Keratinocyte (primary cell): ENCODE data around the gene MAP2K4. TPM values are rescaled to one million over a fixed set of nuclear protein-coding genes. Genes with fewer than 3 reads are reported as not detected.

Experiments
- DNase-seq: peaks from one replicate; pipeline ENCODE4 v3.0.0-alpha.2; 2011; ENCODE audit warnings: low read depth, missing footprints, low spot score
- FAIRE-seq: peaks from 2 replicates; lab custom pipeline; 2011; peaks lifted over from hg19 to GRCh38; lab: Jason Lieb, UNC
- H2AFZ ChIP-seq: 2 replicates; pipeline ENCODE4 v1.6.0; 2012; ENCODE audit warnings: low read length, control low read depth, inconsistent platforms; ENCODE audit not compliant: control insufficient read depth
- H3K27ac ChIP-seq: 2 replicates; pipeline ENCODE4 v1.5.1; 2011; ENCODE audit warnings: low read length; ENCODE audit not compliant: control insufficient read depth, insufficient read depth
- H3K27me3 ChIP-seq: 3 replicates; pipeline ENCODE4 v1.6.0; 2011; ENCODE audit warnings: low read length; ENCODE audit not compliant: control insufficient read depth, insufficient read depth; ENCODE audit errors: extremely low read depth
- H3K36me3 ChIP-seq, 2 experiments: 2 replicates in 1 of 2; 3 replicates in 1 of 2; pipeline ENCODE4 v1.5.1; 2011; ENCODE audit warnings: low read length in 2 of 2, mild to moderate bottlenecking in 1 of 2; ENCODE audit not compliant: control insufficient read depth in 2 of 2, insufficient read depth in 2 of 2; ENCODE audit errors: extremely low read depth in 1 of 2
- H3K4me1 ChIP-seq: 3 replicates; pipeline ENCODE4 v1.5.1; 2011; ENCODE audit warnings: low read length; ENCODE audit not compliant: control insufficient read depth, insufficient read depth; ENCODE audit errors: extremely low read depth
- H3K4me2 ChIP-seq: 3 replicates; pipeline ENCODE4 v1.6.0; 2011; ENCODE audit warnings: low read depth, low read length; ENCODE audit not compliant: control insufficient read depth, insufficient read depth; ENCODE audit errors: extremely low read depth
- H3K4me3 ChIP-seq, 3 experiments: fragments of 200-600 bp in 1 of 3; sonication (generic) in 1 of 3; 2 replicates in 2 of 3; 3 replicates in 1 of 3; pipeline ENCODE4 v1.5.1; 2011 to 2016; ENCODE audit warnings: low read length in 3 of 3, mild to moderate bottlenecking in 3 of 3, control low read depth in 2 of 3, inconsistent platforms in 1 of 3, low read depth in 1 of 3, mixed read lengths in 1 of 3, mixed run types in 1 of 3, moderate library complexity in 1 of 3; ENCODE audit not compliant: control insufficient read depth in 2 of 3, insufficient read depth in 2 of 3; ENCODE audit errors: extremely low read depth in 1 of 3
- H3K79me2 ChIP-seq: 2 replicates; pipeline ENCODE4 v1.6.0; 2012; ENCODE audit warnings: low read length; ENCODE audit not compliant: control insufficient read depth, insufficient read depth
- H3K9ac ChIP-seq: 3 replicates; pipeline ENCODE4 v1.6.0; 2011; ENCODE audit warnings: low read length; ENCODE audit not compliant: control insufficient read depth, insufficient read depth; ENCODE audit errors: extremely low read depth
- H3K9me1 ChIP-seq: 3 replicates; pipeline ENCODE4 v1.6.0; 2011; ENCODE audit warnings: low read length; ENCODE audit not compliant: control insufficient read depth, insufficient read depth; ENCODE audit errors: extremely low read depth
- H3K9me3 ChIP-seq: 2 replicates; pipeline ENCODE4 v1.5.1; 2012; ENCODE audit warnings: low read depth, low read length; ENCODE audit not compliant: control insufficient read depth
- H4K20me1 ChIP-seq: 3 replicates; pipeline ENCODE4 v1.6.0; 2011; ENCODE audit warnings: low read length; ENCODE audit not compliant: control insufficient read depth, insufficient read depth; ENCODE audit errors: extremely low read depth
- CTCF ChIP-seq, 3 experiments: IDR thresholded peaks in 1 of 3; conservative IDR thresholded peaks in 1 of 3; optimal IDR thresholded peaks in 1 of 3; 2 replicates in 2 of 3; 3 replicates in 1 of 3; pipeline versions ENCODE3 to v1.5.1; 2011; ENCODE audit warnings: low read length in 3 of 3, mild to moderate bottlenecking in 3 of 3, moderate library complexity in 2 of 3, control low read depth in 1 of 3, inconsistent platforms in 1 of 3; ENCODE audit not compliant: insufficient read depth in 2 of 3; ENCODE audit errors: extremely low read depth in 1 of 3
- EZH2 ChIP-seq: IDR thresholded peaks from one replicate; pipeline ENCODE4 v1.6.1; 2012; ENCODE audit warnings: inconsistent platforms, mild to moderate bottlenecking, low read length, moderate library complexity
- dilution Hi-C: fragments of 300-500 bp; cut with MboI; formaldehyde crosslinking; loops from one replicate; pipeline ENCODE4 v1.7.0; 2020; ENCODE audit warnings: low sequenced_read_pairs; ENCODE audit not compliant: extremely low pct_ligation_motif_present
- polyA plus RNA-seq, 5 experiments: library from polyadenylated mRNA; depleted of rRNA in 3 of 5; stranded (reverse) in 3 of 5; stranded (forward) in 1 of 5; unstranded in 1 of 5; fragments of >200 nt; gene quantifications; 1 replicate in 1 of 5; 2 replicates in 3 of 5; 3 replicates in 1 of 5; pipeline versions ENCODE4 v1.2.1 to v1.2.3, GENCODE V29; 2011 to 2012; ENCODE audit warnings: missing spikeins in 2 of 5, low read depth in 1 of 5, low replicate concordance in 1 of 5

The MAP2K4 gene
- polyA plus RNA-seq, 1 donor (not counting 4 experiments of a cell fraction or from before 2014, with no cell fraction given): 37.3 TPM

- dilution Hi-C loops: no loop called here
- Histone ChIP-seq H3K4me2 (peak overlapping the region; percentile 67), H3K27ac (no peak overlapping the region), H3K9me1 (peaks cover 2% of the 10 kb centered on the region), H3K27me3 (no peaks in the 10 kb centered on the region), H3K4me1 (peaks cover 15% of the 10 kb centered on the region), H4K20me1 (no peaks in the 10 kb centered on the region), H3K9me3 (no peaks in the 10 kb centered on the region), H3K4me3 (peak overlapping the region in 1 of 3 experiments; percentile 5), H3K36me3 (peaks cover 2 to 4% of the 10 kb centered on the region in 2 experiments), H2AFZ (no peak overlapping the region), H3K79me2 (peaks cover 26% of the 10 kb centered on the region), H3K9ac (no peak overlapping the region)
- TF ChIP-seq EZH2: no peak
- no peak for TF ChIP-seq CTCF (optimal IDR thresholded peaks at IDR 0.05 in 1 of 3, IDR thresholded peaks at IDR 0.05 in 1 of 3, conservative IDR thresholded peaks at IDR 0.05 in 1 of 3; ENCODE audit: extremely low read depth in 1 of 3, insufficient read depth in 2 of 3, low read length in 3 of 3)
- DNase-seq: peak; percentile 35
- peak; percentile 94 for FAIRE-seq
These were observed 69.2 kb downstream of the MAP2K4 start for GRCh38 chr17:12089809-12090384.

GRCh38 chr17:12094336-12094735 lies 73.7 kb downstream of the MAP2K4 start:
- Histone ChIP-seq H3K27me3 (no peaks in the 10 kb centered on the region), H3K27ac (no peak overlapping the region), H2AFZ (no peak overlapping the region), H3K9me1 (peaks cover 2% of the 10 kb centered on the region), H3K36me3 (peaks cover 2 to 8% of the 10 kb centered on the region in 2 experiments), H3K9me3 (no peaks in the 10 kb centered on the region), H4K20me1 (no peaks in the 10 kb centered on the region), H3K9ac (no peak overlapping the region), H3K79me2 (peaks cover 17% of the 10 kb centered on the region), H3K4me2 (no peak overlapping the region), H3K4me1 (peaks cover 11% of the 10 kb centered on the region), H3K4me3 (no peak overlapping the region)
- no peak for TF ChIP-seq CTCF (optimal IDR thresholded peaks at IDR 0.05 in 1 of 3, IDR thresholded peaks at IDR 0.05 in 1 of 3, conservative IDR thresholded peaks at IDR 0.05 in 1 of 3; ENCODE audit: extremely low read depth in 1 of 3, insufficient read depth in 2 of 3, low read length in 3 of 3)
- no peak for TF ChIP-seq EZH2
- dilution Hi-C loops: no loop called here
- no peak for FAIRE-seq
- no peak for DNase-seq
